Measurements from ENCODE around the gene TM9SF2. TPM values are rescaled to one million over a fixed set of nuclear protein-coding genes. Genes with fewer than 3 reads are reported as not detected.

TM9SF2 gene
- total RNA-seq, 1 donor: 172 TPM

GRCh38 chr13:99465454-99465853 is 35.8 kb upstream of the TM9SF2 start:
- DNase-seq (ENCODE audit: low read depth): no peak
- TF ChIP-seq CTCF (IDR thresholded peaks at IDR 0.05; ENCODE audit: insufficient read depth, low read length): no peak

GRCh38 chr13:99467764-99468163 is 33.5 kb upstream of the TM9SF2 start:
- H3K4me3 ChIP-seq (ENCODE audit: low read depth, low read length): no peak overlapping the region
- TF ChIP-seq CTCF (IDR thresholded peaks at IDR 0.05; ENCODE audit: insufficient read depth, low read length): no peak
- DNase-seq (ENCODE audit: low read depth): peak; percentile 68

More at GRCh38 chr13:99465454-99465853, 35.8 kb upstream of the TM9SF2 start:
- H3K4me3 ChIP-seq (ENCODE audit: low read depth, low read length): no peak overlapping the region

- no peak for TF ChIP-seq CTCF (IDR thresholded peaks at IDR 0.05; ENCODE audit: insufficient read depth, low read length)
- no peak overlapping the region for H3K4me3 ChIP-seq (ENCODE audit: low read depth, low read length)
- DNase-seq (ENCODE audit: low read depth): no peak
These were observed 32.2 kb upstream of the TM9SF2 start for GRCh38 chr13:99469041-99469440.

GRCh38 chr13:99470027-99470426 is 31.2 kb upstream of the TM9SF2 start:
- TF ChIP-seq CTCF (IDR thresholded peaks at IDR 0.05; ENCODE audit: insufficient read depth, low read length): no peak
- no peak for DNase-seq (ENCODE audit: low read depth)
- H3K4me3 ChIP-seq (ENCODE audit: low read depth, low read length): no peak overlapping the region

GRCh38 chr13:99471221-99472121 is 29.8 kb upstream of the TM9SF2 start:
- TF ChIP-seq CTCF (IDR thresholded peaks at IDR 0.05; ENCODE audit: insufficient read depth, low read length): no peak
- peak; percentile 60 for DNase-seq (ENCODE audit: low read depth)
- no peak overlapping the region for H3K4me3 ChIP-seq (ENCODE audit: low read depth, low read length)

- H3K4me3 ChIP-seq (ENCODE audit: low read depth, low read length): no peak overlapping the region
- no peak for DNase-seq (ENCODE audit: low read depth)
- no peak for TF ChIP-seq CTCF (IDR thresholded peaks at IDR 0.05; ENCODE audit: insufficient read depth, low read length)
These were observed 29.2 kb upstream of the TM9SF2 start for GRCh38 chr13:99472122-99472440.

All from fibroblast of the aortic adventitia (primary cell).